Large intestine (tissue), 12 donors: ENCODE data around the gene SMO. TPM values are rescaled to one million over a fixed set of nuclear protein-coding genes. Genes with fewer than 3 reads are reported as not detected.
A peak's percentile ranks its signal among the peaks of the same experiment; 100 is the strongest.

Experiments used
- DNase-seq, 2 donors: peaks; one replicate each; pipeline versions ENCODE4 v3.0.0 to v3.0.0-alpha.2; 2013
- H3K27ac ChIP-seq: one replicate; pipeline ENCODE4 v1.5.1; 2013; ENCODE audit warnings: low read length
- H3K27me3 ChIP-seq: 2 replicates; pipeline ENCODE4 v1.6.1; 2013; ENCODE audit warnings: low read length; ENCODE audit not compliant: control insufficient read depth, insufficient read depth
- H3K36me3 ChIP-seq: 2 replicates; pipeline ENCODE4 v1.6.1; 2013; ENCODE audit warnings: low read length; ENCODE audit not compliant: control insufficient read depth, insufficient read depth
- H3K4me1 ChIP-seq: one replicate; pipeline ENCODE4 v1.6.1; 2013; ENCODE audit warnings: low read length; ENCODE audit not compliant: control insufficient read depth, insufficient read depth
- H3K4me3 ChIP-seq: one replicate; pipeline ENCODE4 v1.5.1; 2013; ENCODE audit warnings: low read length
- H3K9me3 ChIP-seq: one replicate; pipeline ENCODE4 v1.6.1; 2013; ENCODE audit warnings: mild to moderate bottlenecking, low read depth, low read length, moderate library complexity; ENCODE audit not compliant: control insufficient read depth
- WGBS: methylation state at CpG from one replicate; pipeline ENCODE4 v1.1.5; 2013; ENCODE audit warnings: low lambda C conversion rate; ENCODE audit not compliant: insufficient coverage; 5-methylcytosine and 5-hydroxymethylcytosine counted together
- long read RNA-seq, 11 donors: transcript quantifications; one replicate each; lab custom pipeline, GENCODE V29; 2026
- polyA plus RNA-seq: library from polyadenylated mRNA; unstranded; fragments of 120-200 nt; gene quantifications from one replicate; pipeline ENCODE4 v1.2.1, GENCODE V29; 2013

The SMO gene
- polyA plus RNA-seq = 23.6 TPM
- long read RNA-seq, donor 1, partial matches to known transcripts = 0 of 3 reads
- long read RNA-seq, donor 1, other reads (novel, unspliced or antisense) = 0 of 3 reads
- long read RNA-seq, donor 2, partial matches to known transcripts = 0 of 3 reads
- long read RNA-seq, donor 2, other reads (novel, unspliced or antisense) = 0 of 3 reads
- long read RNA-seq, donor 3, partial matches to known transcripts = 0 of 3 reads
- long read RNA-seq, donor 3, other reads (novel, unspliced or antisense) = 0 of 3 reads
- long read RNA-seq, donor 4 = 0 reads
- long read RNA-seq, donor 5, partial matches to known transcripts = 0 of 3 reads
- long read RNA-seq, donor 5, other reads (novel, unspliced or antisense) = 0 of 3 reads
- long read RNA-seq, donor 6, partial matches to known transcripts = 0 of 5 reads
- long read RNA-seq, donor 6, other reads (novel, unspliced or antisense) = 0 of 5 reads
- long read RNA-seq, donor 7, partial matches to known transcripts = 0 of 2 reads
- long read RNA-seq, donor 7, other reads (novel, unspliced or antisense) = 0 of 2 reads
- long read RNA-seq, donor 8 = 0 reads
- long read RNA-seq, donor 9, partial matches to known transcripts = 0 of 2 reads
- long read RNA-seq, donor 9, other reads (novel, unspliced or antisense) = 0 of 2 reads
- long read RNA-seq, donor 10 = 0 reads
- long read RNA-seq, donor 11, partial matches to known transcripts = 6 of 10 reads
- long read RNA-seq, donor 11, other reads (novel, unspliced or antisense) = 0 of 10 reads

GRCh38 chr7:129188372-129188891 lies at the start of gene SMO:
Gene SMO (plus strand): TSS chr7:129188633. CDS start chr7:129189152, 519 bp downstream.
- WGBS = no CpG with 5 or more reads among the region's 48 CpGs
- H3K4me1 ChIP-seq = peaks cover 4% of the 10 kb centered on the region
- H3K27ac ChIP-seq = peak within 1 kb of the TSS; percentile 20
- peak; percentile 69 to 81 for DNase-seq
- H3K9me3 ChIP-seq = no peaks in the 10 kb centered on the region
- H3K27me3 ChIP-seq = peaks cover 4% of the 10 kb centered on the region
- H3K4me3 ChIP-seq = peak within 1 kb of the TSS; percentile 69
- peaks cover 3% of the 10 kb centered on the region for H3K36me3 ChIP-seq

- DNase-seq = no peak
- H3K27ac ChIP-seq = no peak overlapping the region
- H3K27me3 ChIP-seq = peaks cover 19% of the 10 kb centered on the region
- no peaks in the 10 kb centered on the region for H3K9me3 ChIP-seq
- H3K4me1 ChIP-seq = peaks cover 5% of the 10 kb centered on the region
- H3K36me3 ChIP-seq = no peaks in the 10 kb centered on the region
- H3K4me3 ChIP-seq = no peak overlapping the region
- 67% methylated on average over 4 of the region's 10 CpGs for WGBS
Measured at GRCh38 chr7:129143724-129144094, 44.7 kb upstream of the SMO start.

GRCh38 chr7:129144095-129144833 lies 44.2 kb upstream of the SMO start, which contains the start of gene TSPAN33:
Gene TSPAN33 (plus strand): TSS chr7:129144707. CDS start chr7:129144981, 274 bp downstream.
- peaks cover 5% of the 10 kb centered on the region for H3K4me1 ChIP-seq
- no peaks in the 10 kb centered on the region for H3K36me3 ChIP-seq
- no CpG with 5 or more reads among the region's 43 CpGs for WGBS
- peaks cover 19% of the 10 kb centered on the region for H3K27me3 ChIP-seq
- peak within 1 kb of the TSS; percentile 50 for H3K4me3 ChIP-seq
- H3K27ac ChIP-seq = no peak within 1 kb of the TSS
- no peaks in the 10 kb centered on the region for H3K9me3 ChIP-seq
- peak; percentile 43 to 74 for DNase-seq

GRCh38 chr7:129144834-129145668 lies 43.4 kb upstream of the SMO start:
- Histone ChIP-seq H3K4me3 (peak overlapping the region; percentile 50), H3K4me1 (peaks cover 9% of the 10 kb centered on the region), H3K36me3 (no peaks in the 10 kb centered on the region), H3K27me3 (peaks cover 19% of the 10 kb centered on the region), H3K27ac (no peak overlapping the region), H3K9me3 (no peaks in the 10 kb centered on the region)
- no CpG with 5 or more reads among the region's 58 CpGs for WGBS
- DNase-seq = no peak

- WGBS = no CpG with 5 or more reads among the region's 8 CpGs
- Histone ChIP-seq H3K36me3 (no peaks in the 10 kb centered on the region), H3K4me1 (peaks cover 15% of the 10 kb centered on the region), H3K27ac (no peak overlapping the region), H3K4me3 (no peak overlapping the region), H3K9me3 (no peaks in the 10 kb centered on the region), H3K27me3 (peaks cover 19% of the 10 kb centered on the region)
- DNase-seq = no peak
Measured at GRCh38 chr7:129146237-129146979, 42.0 kb upstream of the SMO start.

GRCh38 chr7:129147731-129148130 lies 40.7 kb upstream of the SMO start:
- WGBS = no CpG with 5 or more reads among the region's 3 CpGs

DNA sequence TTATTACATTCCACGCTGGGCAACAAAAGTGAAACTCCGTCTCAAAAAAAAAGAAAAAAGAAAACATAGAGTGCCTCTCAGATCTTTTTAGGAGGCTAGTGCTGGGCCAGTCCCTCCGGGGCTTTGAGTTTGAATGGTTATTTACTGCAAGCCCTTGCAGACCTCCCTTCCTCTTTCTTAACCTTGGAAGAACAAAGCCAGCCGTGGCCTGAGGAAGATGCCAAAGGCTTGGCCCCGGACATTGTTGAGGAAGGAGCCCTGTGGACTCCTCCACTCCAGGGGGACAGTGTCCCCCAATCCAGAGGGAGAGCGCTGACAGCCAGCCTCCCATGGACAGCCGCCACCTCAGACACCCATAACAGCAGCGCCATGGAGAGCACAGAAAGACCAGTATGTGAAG lies 38.9 kb upstream of the SMO start:
- H3K36me3 ChIP-seq = no peaks in the 10 kb centered on the region
- no peak overlapping the region for H3K4me3 ChIP-seq
- H3K27ac ChIP-seq = no peak overlapping the region
- H3K27me3 ChIP-seq = peaks cover 3% of the 10 kb centered on the region
- no peak for DNase-seq
- no CpG with 5 or more reads among the region's 8 CpGs for WGBS
- H3K4me1 ChIP-seq = peaks cover 15% of the 10 kb centered on the region
- H3K9me3 ChIP-seq = no peaks in the 10 kb centered on the region

More at GRCh38 chr7:129147731-129148130, 40.7 kb upstream of the SMO start:
- DNase-seq = no peak
- no peaks in the 10 kb centered on the region for H3K36me3 ChIP-seq
- no peak overlapping the region for H3K27ac ChIP-seq
- peaks cover 17% of the 10 kb centered on the region for H3K27me3 ChIP-seq
- peaks cover 15% of the 10 kb centered on the region for H3K4me1 ChIP-seq
- no peaks in the 10 kb centered on the region for H3K9me3 ChIP-seq
- no peak overlapping the region for H3K4me3 ChIP-seq

GRCh38 chr7:129150199-129150996 lies 38.0 kb upstream of the SMO start:
- no peak for DNase-seq
- Histone ChIP-seq H3K4me1 (peaks cover 12% of the 10 kb centered on the region), H3K27me3 (peaks cover 3% of the 10 kb centered on the region)

More at GRCh38 chr7:129150199-129150996, 38.0 kb upstream of the SMO start:
- Histone ChIP-seq H3K4me3 (no peak overlapping the region), H3K9me3 (no peaks in the 10 kb centered on the region), H3K36me3 (no peaks in the 10 kb centered on the region), H3K27ac (no peak overlapping the region)
- 80% methylated on average over 2 of the region's 8 CpGs for WGBS
